Suppressor macrophage (primary cell): ENCODE measurements around the gene LDLRAD3.
A peak's percentile ranks its signal among the peaks of the same experiment; 100 is the strongest.
"Not testable (repeated sequence)": the region's sequence is repeated elsewhere in the genome, so short reads cannot be mapped to it uniquely, and the experiment has no call there.

Experiments used
- DNase-seq, 4 experiments: peaks; one replicate each; pipeline ENCODE4 v3.0.0-alpha.2; 2020 to 2022

Gene LDLRAD3

DNA sequence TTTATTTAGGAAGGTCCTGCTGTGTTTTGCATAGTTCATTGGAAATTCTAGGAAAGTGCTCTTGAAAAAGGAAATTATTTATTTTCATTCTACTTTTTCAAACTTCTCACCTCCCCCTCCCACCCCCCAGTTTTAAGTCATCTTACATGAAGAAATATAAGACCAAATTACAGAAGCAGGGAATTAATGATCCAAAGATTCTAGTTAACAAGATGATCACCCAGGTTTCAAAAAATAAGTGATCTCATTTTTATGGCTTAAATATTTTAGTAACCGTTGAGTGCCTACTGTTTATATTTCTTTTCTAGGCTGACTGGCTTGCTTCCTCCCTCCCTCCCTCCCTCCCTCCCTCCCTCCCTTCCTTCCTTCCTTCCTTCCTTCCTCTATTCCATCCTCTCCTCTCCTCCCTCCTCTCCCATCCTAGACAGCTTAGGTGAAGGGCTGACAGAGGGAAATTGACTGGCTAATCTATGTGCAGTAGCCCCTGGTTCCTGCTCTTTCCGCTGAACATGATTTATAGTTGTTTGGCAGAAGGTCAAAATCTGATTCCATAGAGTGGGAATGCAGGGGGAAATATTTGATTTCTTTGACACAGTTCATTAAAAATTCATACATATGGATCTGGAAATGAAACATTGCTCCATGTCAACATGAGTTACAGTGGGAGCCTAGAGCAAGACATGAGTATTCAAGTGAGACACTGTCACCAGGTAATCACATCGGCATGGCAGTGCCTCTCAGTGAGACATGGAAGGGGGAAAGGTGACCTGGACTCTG is 221.9 kb downstream of the LDLRAD3 start:
- DNase-seq, result no peak

GRCh38 chr11:36167073-36167472 is 223.2 kb downstream of the LDLRAD3 start:
- no peak for DNase-seq

DNA sequence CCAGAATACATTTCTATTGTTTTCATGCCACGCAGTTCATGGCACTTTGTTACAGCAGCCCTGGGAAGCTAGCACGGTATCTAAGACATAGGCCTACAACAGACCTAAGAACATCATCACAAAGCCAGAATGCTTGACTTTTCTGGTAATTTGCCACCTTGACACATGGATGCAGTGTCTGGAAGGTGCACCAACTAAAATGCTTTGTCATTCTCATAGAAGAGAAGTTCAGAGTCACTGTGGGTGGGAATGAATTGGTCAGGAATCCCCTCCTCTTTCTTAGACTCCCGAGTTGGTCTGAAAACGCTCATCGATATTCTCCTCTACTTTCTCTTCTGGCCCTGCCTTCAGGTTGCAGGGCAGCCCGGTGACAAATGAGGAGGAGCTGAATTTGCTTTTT is 223.9 kb downstream of the LDLRAD3 start:
- no peak for DNase-seq

- DNase-seq, result peak; percentile 31 to 67 (median 49)
Observed at GRCh38 chr11:36177836-36178235, 234.0 kb downstream of the LDLRAD3 start.

- DNase-seq, result no peak
Observed at GRCh38 chr11:36186340-36187175, 242.7 kb downstream of the LDLRAD3 start.

- DNase-seq, result no peak
Observed at GRCh38 chr11:36187622-36188021, 243.8 kb downstream of the LDLRAD3 start.

DNA sequence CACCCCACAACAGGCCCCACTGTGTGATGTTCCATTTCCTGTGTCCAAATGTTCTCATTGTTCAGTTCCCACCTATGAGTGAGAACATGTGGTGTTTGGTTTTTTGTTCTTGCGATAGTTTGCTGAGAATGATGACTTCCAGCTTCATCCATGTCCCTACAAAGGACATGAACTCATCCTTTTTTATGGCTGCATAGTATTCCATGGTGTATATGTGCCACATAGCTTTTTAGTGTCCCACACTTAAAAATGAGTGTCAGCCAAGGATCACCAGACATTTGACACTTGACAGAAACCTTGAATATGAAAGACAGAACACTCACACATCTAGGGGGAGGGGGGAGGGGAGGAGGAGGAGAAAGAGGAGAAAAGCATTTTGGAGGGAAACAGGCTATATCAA is 245.9 kb downstream of the LDLRAD3 start:
- DNase-seq, result not testable (repeated sequence)

DNA sequence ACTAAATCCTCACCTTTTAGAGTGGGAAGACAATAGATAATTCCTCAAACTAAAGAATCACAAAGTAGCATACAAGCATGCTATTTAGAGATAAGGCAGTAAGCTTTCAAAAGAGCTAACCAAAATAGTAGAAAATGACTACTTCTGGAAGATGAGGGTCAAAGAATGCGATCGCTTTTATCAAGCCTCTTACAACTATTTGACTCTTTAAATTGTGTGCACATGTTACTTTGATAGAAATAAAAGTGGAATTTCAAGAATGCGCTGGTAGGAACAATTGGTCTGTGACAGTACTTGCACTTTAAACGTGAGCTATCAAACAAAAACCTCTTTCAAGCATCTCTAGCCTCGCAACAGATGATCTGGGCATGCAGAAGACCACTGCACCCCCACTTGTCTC is 248.1 kb downstream of the LDLRAD3 start:
- no peak for DNase-seq

- no peak for DNase-seq
Observed at GRCh38 chr11:36192425-36193289, 248.8 kb downstream of the LDLRAD3 start.

DNA sequence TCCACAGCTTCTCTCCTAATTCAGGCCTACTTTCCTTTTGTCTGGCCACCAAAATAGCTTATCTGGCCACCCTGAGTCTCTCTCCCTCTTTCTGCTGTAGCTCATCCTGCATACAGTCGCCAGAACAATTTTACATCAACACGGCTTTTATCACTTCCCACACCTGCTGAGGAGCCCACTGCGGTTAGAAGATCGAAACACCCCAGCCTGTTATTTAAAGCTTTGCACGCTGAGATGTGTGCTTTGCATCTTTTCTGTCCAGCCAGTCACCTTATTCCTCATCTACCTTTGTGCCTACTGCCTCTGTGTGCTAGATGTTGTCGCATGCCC is 249.4 kb downstream of the LDLRAD3 start:
- no peak for DNase-seq

DNA sequence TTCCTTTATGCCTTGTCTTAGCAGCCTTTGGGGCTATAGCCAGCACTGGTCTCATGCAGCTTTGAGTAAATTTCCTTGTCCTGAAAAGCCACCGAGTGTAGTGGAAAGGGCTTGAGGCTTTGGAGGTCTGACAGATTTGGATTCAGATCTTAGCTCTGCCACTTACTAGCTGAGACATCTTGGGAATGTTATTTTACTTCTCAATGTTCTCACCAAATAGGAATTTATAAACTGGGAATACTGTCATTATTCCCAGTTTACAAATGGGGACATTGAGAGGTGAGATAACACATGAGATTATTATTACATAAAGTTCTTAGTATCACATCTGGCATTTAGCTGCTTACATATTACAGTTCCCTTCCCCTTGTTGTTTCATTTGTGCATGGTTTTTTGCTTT is 249.9 kb downstream of the LDLRAD3 start:
- DNase-seq, result no peak

DNA sequence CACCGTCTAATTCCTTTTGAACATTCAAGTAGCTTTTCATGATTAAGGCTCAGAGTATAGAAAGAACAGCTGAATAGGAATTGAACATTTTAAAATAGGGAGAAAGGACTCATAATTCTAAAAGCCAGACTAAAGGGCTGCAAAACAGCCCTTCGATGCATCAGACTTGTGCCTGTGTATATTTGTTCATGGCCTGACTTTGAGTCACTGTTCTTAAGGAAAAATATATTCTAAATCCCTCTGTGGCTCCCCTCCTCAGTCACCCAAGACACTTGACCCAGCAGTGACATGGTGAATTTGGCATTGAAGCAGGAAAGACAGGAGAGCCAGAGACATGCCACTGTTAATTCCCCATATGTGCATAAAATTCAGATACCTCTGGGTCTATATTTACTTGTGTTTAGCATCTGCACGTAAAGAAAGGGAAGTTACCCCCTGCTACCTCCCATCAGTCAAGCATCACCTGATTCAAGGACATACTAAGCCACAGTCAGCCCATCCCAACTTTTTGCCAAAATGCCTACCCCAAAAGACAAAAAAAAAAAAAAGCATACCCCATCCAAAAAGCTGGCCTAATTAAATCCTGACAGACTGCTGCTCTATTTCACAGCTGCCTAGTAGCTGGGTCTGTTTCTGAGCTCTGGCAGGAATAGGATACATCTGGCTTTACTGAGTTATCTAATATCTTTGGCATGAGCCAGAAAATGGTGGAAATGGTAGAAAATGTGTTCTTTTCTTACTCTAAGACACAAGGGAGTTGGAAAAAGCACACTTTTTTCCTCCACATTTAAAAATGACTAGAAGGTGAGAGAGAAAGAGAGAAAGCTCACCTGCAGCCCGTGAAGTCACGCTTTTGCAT is 251.9 kb downstream of the LDLRAD3 start:
- no peak for DNase-seq

- no peak for DNase-seq
Observed at GRCh38 chr11:36196411-36196998, 252.6 kb downstream of the LDLRAD3 start.

DNA sequence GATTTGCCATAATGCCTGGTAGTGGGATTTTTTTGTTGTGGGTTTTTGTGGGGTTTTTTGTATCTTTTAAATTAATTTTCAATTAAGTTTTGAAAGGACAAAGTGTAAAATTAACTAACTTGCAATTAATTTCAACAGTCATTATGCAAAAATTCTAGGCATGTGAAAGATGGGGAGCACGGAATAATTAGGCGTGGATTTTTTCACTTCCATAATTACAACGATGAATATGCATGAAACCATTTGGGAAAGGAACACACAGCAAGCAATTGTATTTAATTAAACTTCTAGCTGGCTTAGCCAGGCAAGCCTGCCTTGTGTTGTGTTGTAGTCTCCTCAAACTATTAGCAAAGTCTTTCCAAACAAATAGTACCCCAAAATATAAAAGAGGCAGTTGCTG is 257.5 kb downstream of the LDLRAD3 start:
- no peak for DNase-seq

GRCh38 chr11:36205536-36205935 is 261.7 kb downstream of the LDLRAD3 start:
- no peak for DNase-seq

GRCh38 chr11:36210529-36210928 is 266.7 kb downstream of the LDLRAD3 start:
- no peak for DNase-seq

GRCh38 chr11:36211761-36212430 is 268.0 kb downstream of the LDLRAD3 start:
- no peak for DNase-seq

DNA sequence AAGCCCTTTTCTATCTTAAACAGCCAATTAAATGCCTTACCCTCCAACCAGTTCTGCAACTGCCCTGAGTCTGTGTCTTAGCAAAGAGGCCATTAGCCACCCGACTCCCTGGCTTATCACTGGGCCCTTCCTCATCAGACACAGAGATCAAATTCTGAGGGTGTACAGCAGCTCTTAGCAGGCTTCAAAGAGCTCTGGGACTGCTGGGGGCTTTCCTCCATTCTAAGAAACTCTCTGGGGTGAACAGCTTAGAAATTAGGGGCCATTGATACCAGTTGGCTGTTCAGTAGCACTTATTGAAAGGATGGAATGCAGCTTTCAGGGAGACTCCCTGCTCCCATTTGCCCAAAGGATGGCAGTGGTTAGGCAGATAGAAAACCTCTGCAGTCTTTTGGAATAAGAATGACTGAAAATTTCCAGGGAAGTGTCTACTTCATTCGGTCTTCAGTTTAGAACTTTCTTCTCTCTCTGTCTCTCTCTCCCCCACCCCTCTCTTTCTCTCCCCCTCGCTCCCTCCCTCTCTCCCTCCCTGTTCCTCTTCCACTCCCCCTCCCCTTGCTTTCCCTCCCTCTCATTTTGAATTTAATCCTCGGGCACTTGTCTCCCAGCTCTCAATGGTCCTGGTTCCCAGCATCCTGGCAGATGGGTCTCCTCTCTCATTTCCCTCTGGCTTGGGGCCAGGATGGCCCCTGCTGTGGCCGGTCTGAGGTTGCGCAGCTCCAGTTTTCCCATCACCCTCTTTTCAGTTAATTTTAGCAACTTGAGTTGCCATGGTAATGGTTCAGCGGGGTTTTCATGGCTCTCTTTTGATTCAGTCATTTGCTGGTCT is 268.9 kb downstream of the LDLRAD3 start:
- no peak for DNase-seq

- no peak for DNase-seq
Observed at GRCh38 chr11:36213393-36213840, 269.6 kb downstream of the LDLRAD3 start.

DNA sequence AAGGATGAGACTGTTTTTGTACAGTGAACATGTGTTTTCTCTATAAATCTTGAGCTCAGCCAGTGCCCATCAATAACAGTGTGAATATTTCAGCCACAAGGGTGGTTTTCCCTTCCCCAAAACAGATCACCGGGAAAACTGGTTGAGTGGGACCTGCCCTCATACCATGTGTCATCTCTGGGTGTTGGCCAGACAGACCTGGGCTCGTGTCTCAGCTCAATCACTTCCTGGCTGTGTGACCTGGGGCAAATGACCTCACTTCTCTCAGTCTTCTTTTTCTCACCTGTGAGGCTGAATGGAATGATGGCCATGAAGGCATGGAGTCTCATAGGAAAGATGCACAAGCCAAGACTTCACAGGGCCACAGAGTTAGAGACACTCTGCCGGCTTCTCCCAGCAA is 270.6 kb downstream of the LDLRAD3 start:
- no peak for DNase-seq
